Hematopoietic multipotent progenitor cell treated with erythropoietin and hydrocortisone succinate and interleukin-3 and kit ligand, for 4 days (in vitro differentiated cells): ENCODE results near the gene FOXRED2.
A peak's percentile ranks its signal among the peaks of the same experiment; 100 is the strongest.
"Not testable (repeated sequence)": the region's sequence is repeated elsewhere in the genome, so short reads cannot be mapped to it uniquely, and the experiment has no call there.

Experiments
- DNase-seq: peaks from one replicate; pipeline ENCODE4 v3.0.0-alpha.2; 2015

Gene FOXRED2

GRCh38 chr22:36467946-36468345, 38.9 kb downstream of the FOXRED2 start:
- peak; percentile 95 for DNase-seq

GRCh38 chr22:36467042-36467810, 39.6 kb downstream of the FOXRED2 start:
- DNase-seq = peak; percentile 57

- no peak for DNase-seq
These were observed 40.6 kb downstream of the FOXRED2 start for GRCh38 chr22:36466258-36466657.

- DNase-seq = no peak
These were observed 41.4 kb downstream of the FOXRED2 start for GRCh38 chr22:36465232-36466021.

- no peak for DNase-seq
These were observed 42.1 kb downstream of the FOXRED2 start for GRCh38 chr22:36464715-36465231.

GRCh38 chr22:36463783-36464184, 43.1 kb downstream of the FOXRED2 start:
- no peak for DNase-seq

- DNase-seq = no peak
These were observed 44.9 kb downstream of the FOXRED2 start for GRCh38 chr22:36461665-36462649.

GRCh38 chr22:36460202-36460601, 46.6 kb downstream of the FOXRED2 start:
- DNase-seq = no peak

- no peak for DNase-seq
These were observed 49.0 kb downstream of the FOXRED2 start for GRCh38 chr22:36457688-36458450.

GRCh38 chr22:36456464-36456845, 50.4 kb downstream of the FOXRED2 start:
- DNase-seq = no peak

- no peak for DNase-seq
These were observed 51.0 kb downstream of the FOXRED2 start for GRCh38 chr22:36455571-36456463.

GRCh38 chr22:36454916-36455570, 51.8 kb downstream of the FOXRED2 start:
- peak; percentile 97 for DNase-seq

- no peak for DNase-seq
These were observed 52.9 kb downstream of the FOXRED2 start for GRCh38 chr22:36453855-36454378.

- not testable (repeated sequence) for DNase-seq
These were observed 53.7 kb downstream of the FOXRED2 start for GRCh38 chr22:36452978-36453607.

- DNase-seq = no peak
These were observed 54.4 kb downstream of the FOXRED2 start for GRCh38 chr22:36452250-36452977.

- DNase-seq = not testable (repeated sequence)
These were observed 55.9 kb downstream of the FOXRED2 start for GRCh38 chr22:36450923-36451322.

GRCh38 chr22:36449596-36450175, 57.2 kb downstream of the FOXRED2 start:
- no peak for DNase-seq

GRCh38 chr22:36447632-36448031, 59.2 kb downstream of the FOXRED2 start:
- DNase-seq = peak; percentile 61
